Measurements from ENCODE around the gene SEBOX.

- TF ChIP-seq, protein P1, sequence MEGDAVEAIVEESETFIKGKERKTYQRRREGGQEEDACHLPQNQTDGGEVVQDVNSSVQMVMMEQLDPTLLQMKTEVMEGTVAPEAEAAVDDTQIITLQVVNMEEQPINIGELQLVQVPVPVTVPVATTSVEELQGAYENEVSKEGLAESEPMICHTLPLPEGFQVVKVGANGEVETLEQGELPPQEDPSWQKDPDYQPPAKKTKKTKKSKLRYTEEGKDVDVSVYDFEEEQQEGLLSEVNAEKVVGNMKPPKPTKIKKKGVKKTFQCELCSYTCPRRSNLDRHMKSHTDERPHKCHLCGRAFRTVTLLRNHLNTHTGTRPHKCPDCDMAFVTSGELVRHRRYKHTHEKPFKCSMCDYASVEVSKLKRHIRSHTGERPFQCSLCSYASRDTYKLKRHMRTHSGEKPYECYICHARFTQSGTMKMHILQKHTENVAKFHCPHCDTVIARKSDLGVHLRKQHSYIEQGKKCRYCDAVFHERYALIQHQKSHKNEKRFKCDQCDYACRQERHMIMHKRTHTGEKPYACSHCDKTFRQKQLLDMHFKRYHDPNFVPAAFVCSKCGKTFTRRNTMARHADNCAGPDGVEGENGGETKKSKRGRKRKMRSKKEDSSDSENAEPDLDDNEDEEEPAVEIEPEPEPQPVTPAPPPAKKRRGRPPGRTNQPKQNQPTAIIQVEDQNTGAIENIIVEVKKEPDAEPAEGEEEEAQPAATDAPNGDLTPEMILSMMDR (IDR thresholded peaks at IDR 0.05) = no peak
- no peak for TF ChIP-seq POLR2AphosphoS5 (IDR thresholded peaks at IDR 0.05)
- TF ChIP-seq POLR2A (IDR thresholded peaks at IDR 0.05) = no peak
Measured at GRCh38 chr17:28399808-28400207, 34.8 kb upstream of the SEBOX start.
